Body of pancreas (tissue), 4 donors: ENCODE results near the gene CCBE1. TPM values are rescaled to one million over a fixed set of nuclear protein-coding genes. Genes with fewer than 3 reads are reported as not detected.
A peak's percentile ranks its signal among the peaks of the same experiment; 100 is the strongest.

Source experiments
- ATAC-seq: fragments of 150-250 bp; one replicate; pipeline ENCODE4 v1.9.1; 2016
- DNase-seq, 4 donors: peaks; one replicate each; pipeline ENCODE4 v3.0.0-alpha.2; 2019
- H3K27ac ChIP-seq, 4 donors: fragments of 200-600 bp; sonication (generic); 1 replicate in 3 of 4; 2 replicates in 1 of 4; pipeline versions ENCODE4 v1.5.1 to v1.6.1; 2016 to 2019; ENCODE audit warnings: mild to moderate bottlenecking in 1 of 4, mixed read lengths in 1 of 4, moderate library complexity in 1 of 4
- H3K27me3 ChIP-seq, 2 donors: fragments of 200-600 bp; sonication (generic); one replicate each; pipeline ENCODE4 v1.6.0; 2016; ENCODE audit warnings: mild to moderate bottlenecking in 1 of 2
- H3K36me3 ChIP-seq, 2 donors: fragments of 200-600 bp; sonication (generic); replicated peaks in 1 of 2; 2 replicates each; pipeline ENCODE4 v1.5.1; 2016; ENCODE audit warnings: low read depth in 2 of 2; ENCODE audit not compliant: insufficient read depth in 1 of 2
- H3K4me1 ChIP-seq: fragments of 200-600 bp; sonication (generic); one replicate; pipeline ENCODE4 v1.6.0; 2016
- H3K4me3 ChIP-seq, 2 donors: fragments of 200-600 bp; sonication (generic); 1 replicate in 1 of 2; 2 replicates in 1 of 2; pipeline ENCODE4 v1.5.1; 2016 to 2019
- H3K9me3 ChIP-seq, 3 donors: fragments of 200-600 bp; sonication (generic); 1 replicate in 2 of 3; 2 replicates in 1 of 3; pipeline ENCODE4 v1.5.1; 2016
- POLR2A ChIP-seq, 3 donors: fragments of 450-650 bp; IDR thresholded peaks; one replicate each; pipeline ENCODE4 v1.6.1; 2016; ENCODE audit warnings: antibody characterized with exemption in 3 of 3, mild to moderate bottlenecking in 2 of 3
- WGBS, 2 donors: methylation state at CpG; one replicate each; pipeline ENCODE4 v1.1.5; 2017; 5-methylcytosine and 5-hydroxymethylcytosine counted together
- intact Hi-C: fragments of 100-400 bp; cut with DNase I; formaldehyde crosslinking; loops from one replicate; pipeline ENCODE4 v1.15.1; 2023
- total RNA-seq, 2 donors: library from RNA; depleted of rRNA; stranded (reverse); fragments of >200 nt; gene quantifications; one replicate each; pipeline ENCODE4 v1.1.0, GENCODE V29; 2016
- TF ChIP-seq, protein P1 (sequence below), 7 experiments: fragments of 450-650 bp in 4 of 7; fragments of 200-600 bp in 3 of 7; sonication (generic) in 3 of 7; IDR thresholded peaks; one replicate each; pipeline ENCODE4 v1.5.1; 2016 to 2019; ENCODE audit warnings: antibody characterized with exemption in 7 of 7

The CCBE1 gene
- total RNA-seq, 2 donors from 2014 or later = 0.99 to 4.4 TPM

- Histone ChIP-seq H3K4me3 (no peak overlapping the region), H3K27me3 (no peaks in the 10 kb centered on the region), H3K36me3 (no peaks in the 10 kb centered on the region), H3K9me3 (no peaks in the 10 kb centered on the region), H3K4me1 (no peaks in the 10 kb centered on the region), H3K27ac (no peak overlapping the region)
- DNase-seq (peak in 2 of 4 donors; percentile 32 to 60), ATAC-seq (peak; percentile 24)
- 29 to 31% methylated on average over 3 of the region's 3 CpGs for WGBS, 2 donors
- intact Hi-C loops = no loop called here
- TF ChIP-seq, protein P1, sequence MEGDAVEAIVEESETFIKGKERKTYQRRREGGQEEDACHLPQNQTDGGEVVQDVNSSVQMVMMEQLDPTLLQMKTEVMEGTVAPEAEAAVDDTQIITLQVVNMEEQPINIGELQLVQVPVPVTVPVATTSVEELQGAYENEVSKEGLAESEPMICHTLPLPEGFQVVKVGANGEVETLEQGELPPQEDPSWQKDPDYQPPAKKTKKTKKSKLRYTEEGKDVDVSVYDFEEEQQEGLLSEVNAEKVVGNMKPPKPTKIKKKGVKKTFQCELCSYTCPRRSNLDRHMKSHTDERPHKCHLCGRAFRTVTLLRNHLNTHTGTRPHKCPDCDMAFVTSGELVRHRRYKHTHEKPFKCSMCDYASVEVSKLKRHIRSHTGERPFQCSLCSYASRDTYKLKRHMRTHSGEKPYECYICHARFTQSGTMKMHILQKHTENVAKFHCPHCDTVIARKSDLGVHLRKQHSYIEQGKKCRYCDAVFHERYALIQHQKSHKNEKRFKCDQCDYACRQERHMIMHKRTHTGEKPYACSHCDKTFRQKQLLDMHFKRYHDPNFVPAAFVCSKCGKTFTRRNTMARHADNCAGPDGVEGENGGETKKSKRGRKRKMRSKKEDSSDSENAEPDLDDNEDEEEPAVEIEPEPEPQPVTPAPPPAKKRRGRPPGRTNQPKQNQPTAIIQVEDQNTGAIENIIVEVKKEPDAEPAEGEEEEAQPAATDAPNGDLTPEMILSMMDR (IDR thresholded peaks at IDR 0.05) = no peak
- TF ChIP-seq POLR2A (IDR thresholded peaks at IDR 0.05) = no peak
Observed at GRCh38 chr18:59549503-59550173, 147.6 kb downstream of the CCBE1 start.

- Histone ChIP-seq H3K4me1 (no peaks in the 10 kb centered on the region), H3K27ac (no peak overlapping the region), H3K4me3 (no peak overlapping the region), H3K36me3 (no peaks in the 10 kb centered on the region), H3K9me3 (no peaks in the 10 kb centered on the region), H3K27me3 (no peaks in the 10 kb centered on the region)
- intact Hi-C loops = no loop called here
- TF ChIP-seq, protein P1 (IDR thresholded peaks at IDR 0.05) = no peak
- no peak for TF ChIP-seq POLR2A (IDR thresholded peaks at IDR 0.05)
- peak in 1 of 4 donors; percentile 12 for DNase-seq
- no peak for ATAC-seq
- 27 to 32% methylated on average over 11 of the region's 11 CpGs for WGBS, 2 donors
Observed at GRCh38 chr18:59547581-59548182, 149.5 kb downstream of the CCBE1 start.

DNA sequence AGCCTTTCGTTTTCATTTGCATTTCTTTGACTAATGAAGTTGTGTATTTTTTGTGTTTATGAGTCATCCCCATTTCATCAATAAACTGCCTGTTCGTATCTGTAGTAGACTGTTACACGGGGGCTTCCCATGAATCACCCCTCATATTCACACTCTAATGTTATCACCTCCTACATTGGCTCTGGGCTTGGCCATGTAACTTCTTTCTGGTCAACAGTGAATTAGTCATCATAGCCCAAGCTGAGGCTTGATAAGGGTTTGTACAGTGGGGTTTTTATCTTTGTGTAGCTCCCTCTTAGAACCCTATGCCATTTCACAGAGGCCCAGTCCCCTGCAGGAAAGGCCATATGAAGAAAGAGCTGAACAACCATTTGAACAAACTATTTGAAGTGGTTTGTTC is 151.0 kb downstream of the CCBE1 start:
- ATAC-seq (no peak), DNase-seq (no peak)
- WGBS, 2 donors = 47 to 51% methylated on average over 3 of the region's 3 CpGs
- intact Hi-C loops = no loop called here
- Histone ChIP-seq H3K27ac (no peak overlapping the region), H3K27me3 (no peaks in the 10 kb centered on the region), H3K36me3 (no peaks in the 10 kb centered on the region), H3K9me3 (no peaks in the 10 kb centered on the region), H3K4me3 (no peak overlapping the region), H3K4me1 (no peaks in the 10 kb centered on the region)
- TF ChIP-seq, protein P1 (IDR thresholded peaks at IDR 0.05) = no peak
- no peak for TF ChIP-seq POLR2A (IDR thresholded peaks at IDR 0.05)

GRCh38 chr18:59540780-59541179 is 156.4 kb downstream of the CCBE1 start:
- 44 to 47% methylated on average over 3 of the region's 3 CpGs for WGBS, 2 donors
- Histone ChIP-seq H3K27ac (no peak overlapping the region), H3K9me3 (no peaks in the 10 kb centered on the region), H3K4me1 (no peaks in the 10 kb centered on the region), H3K36me3 (no peaks in the 10 kb centered on the region), H3K27me3 (no peaks in the 10 kb centered on the region), H3K4me3 (no peak overlapping the region)
- no peak for TF ChIP-seq POLR2A (IDR thresholded peaks at IDR 0.05)
- TF ChIP-seq, protein P1 (IDR thresholded peaks at IDR 0.05) = no peak
- ATAC-seq = no peak
- intact Hi-C loops = no loop called here
- DNase-seq = no peak

DNA sequence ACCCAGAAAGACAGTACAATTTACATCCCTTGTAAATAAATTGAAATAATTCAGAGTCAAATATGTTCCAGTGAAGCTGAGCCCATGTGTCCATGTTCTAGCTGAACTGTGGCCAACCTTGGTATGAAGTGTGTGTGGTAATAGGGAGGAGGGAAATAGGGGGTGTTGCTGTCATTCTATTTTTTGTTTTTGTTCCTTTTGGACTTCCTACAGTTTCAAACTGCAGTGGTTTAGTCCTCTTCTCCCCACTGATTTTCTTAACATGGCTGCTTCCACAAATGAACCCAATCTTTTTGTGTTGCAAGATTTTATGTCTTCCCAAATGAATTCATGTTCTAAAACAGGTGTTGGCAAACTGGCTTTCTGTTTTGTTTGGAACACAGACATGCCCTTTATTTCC is 156.9 kb downstream of the CCBE1 start:
- ATAC-seq (no peak), DNase-seq (no peak)
- no peak for TF ChIP-seq POLR2A (IDR thresholded peaks at IDR 0.05)
- TF ChIP-seq, protein P1 (IDR thresholded peaks at IDR 0.05) = no peak
- Histone ChIP-seq H3K4me1 (no peaks in the 10 kb centered on the region), H3K27me3 (no peaks in the 10 kb centered on the region), H3K4me3 (no peak overlapping the region), H3K36me3 (no peaks in the 10 kb centered on the region), H3K27ac (no peak overlapping the region), H3K9me3 (no peaks in the 10 kb centered on the region)
- intact Hi-C loops = no loop called here
